ENCODE measurements around the gene SRSF11.
A peak's percentile ranks its signal among the peaks of the same experiment; 100 is the strongest.

SRSF11 gene

DNA sequence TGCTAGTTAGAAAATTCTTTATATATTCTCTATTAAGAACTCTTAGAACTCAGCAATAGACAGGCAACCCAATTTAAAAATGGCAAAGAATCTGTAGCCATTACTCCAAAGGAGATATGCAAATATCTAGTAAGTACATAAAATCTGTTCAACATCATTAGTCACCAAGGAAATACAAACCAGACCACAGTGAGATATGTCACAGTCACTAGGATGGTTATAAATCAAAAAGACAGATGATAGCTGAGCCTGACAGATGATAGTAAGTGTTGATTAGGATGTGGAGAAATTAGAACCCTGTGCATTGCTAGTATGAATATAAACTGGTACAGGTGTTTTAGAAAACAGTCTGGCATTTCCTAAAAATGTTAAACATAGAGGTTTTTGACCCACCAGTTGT lies 26.6 kb downstream of the SRSF11 start:
- no peak overlapping the region for H3K27ac Mint-ChIP-seq
- DNase-seq: no peak
- H3K4me3 Mint-ChIP-seq: no peak overlapping the region
- TF ChIP-seq, protein P1, sequence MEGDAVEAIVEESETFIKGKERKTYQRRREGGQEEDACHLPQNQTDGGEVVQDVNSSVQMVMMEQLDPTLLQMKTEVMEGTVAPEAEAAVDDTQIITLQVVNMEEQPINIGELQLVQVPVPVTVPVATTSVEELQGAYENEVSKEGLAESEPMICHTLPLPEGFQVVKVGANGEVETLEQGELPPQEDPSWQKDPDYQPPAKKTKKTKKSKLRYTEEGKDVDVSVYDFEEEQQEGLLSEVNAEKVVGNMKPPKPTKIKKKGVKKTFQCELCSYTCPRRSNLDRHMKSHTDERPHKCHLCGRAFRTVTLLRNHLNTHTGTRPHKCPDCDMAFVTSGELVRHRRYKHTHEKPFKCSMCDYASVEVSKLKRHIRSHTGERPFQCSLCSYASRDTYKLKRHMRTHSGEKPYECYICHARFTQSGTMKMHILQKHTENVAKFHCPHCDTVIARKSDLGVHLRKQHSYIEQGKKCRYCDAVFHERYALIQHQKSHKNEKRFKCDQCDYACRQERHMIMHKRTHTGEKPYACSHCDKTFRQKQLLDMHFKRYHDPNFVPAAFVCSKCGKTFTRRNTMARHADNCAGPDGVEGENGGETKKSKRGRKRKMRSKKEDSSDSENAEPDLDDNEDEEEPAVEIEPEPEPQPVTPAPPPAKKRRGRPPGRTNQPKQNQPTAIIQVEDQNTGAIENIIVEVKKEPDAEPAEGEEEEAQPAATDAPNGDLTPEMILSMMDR (IDR thresholded peaks at IDR 0.05): no peak
- H3K9me3 Mint-ChIP-seq: no peaks in the 10 kb centered on the region
- H3K27me3 Mint-ChIP-seq (ENCODE audit: low read depth, poor library complexity): no peaks in the 10 kb centered on the region
- H3K4me1 Mint-ChIP-seq: no peaks in the 10 kb centered on the region
- H3K36me3 Mint-ChIP-seq (ENCODE audit: low read depth): peaks cover 70% of the 10 kb centered on the region

DNA sequence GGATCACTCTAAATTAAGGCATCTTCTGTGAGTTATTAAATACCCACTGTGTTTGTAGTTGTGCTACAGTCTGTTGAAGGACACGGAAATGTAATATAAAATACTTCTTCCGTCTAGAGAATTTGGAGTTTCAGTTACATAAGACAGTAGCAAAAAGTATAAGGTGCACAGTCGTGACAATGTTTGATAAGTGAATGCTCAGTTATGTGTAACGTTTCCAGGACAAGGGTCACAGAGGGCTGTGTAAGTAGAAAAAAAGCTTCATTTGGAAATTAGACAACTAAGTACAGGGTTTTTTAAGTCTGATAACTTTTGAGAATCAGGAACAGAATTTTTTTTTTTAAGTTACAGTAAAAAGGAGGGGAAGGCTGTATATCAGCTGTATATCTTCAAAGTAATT lies 27.5 kb downstream of the SRSF11 start:
- TF ChIP-seq, protein P1 (IDR thresholded peaks at IDR 0.05): no peak
- Mint-ChIP-seq H3K4me1 (no peaks in the 10 kb centered on the region), H3K9me3 (no peaks in the 10 kb centered on the region), H3K36me3 (ENCODE audit: low read depth) (peaks cover 66% of the 10 kb centered on the region), H3K27ac (peak overlapping the region; percentile 4), H3K27me3 (ENCODE audit: low read depth, poor library complexity) (no peaks in the 10 kb centered on the region), H3K4me3 (no peak overlapping the region)
- no peak for DNase-seq

DNA sequence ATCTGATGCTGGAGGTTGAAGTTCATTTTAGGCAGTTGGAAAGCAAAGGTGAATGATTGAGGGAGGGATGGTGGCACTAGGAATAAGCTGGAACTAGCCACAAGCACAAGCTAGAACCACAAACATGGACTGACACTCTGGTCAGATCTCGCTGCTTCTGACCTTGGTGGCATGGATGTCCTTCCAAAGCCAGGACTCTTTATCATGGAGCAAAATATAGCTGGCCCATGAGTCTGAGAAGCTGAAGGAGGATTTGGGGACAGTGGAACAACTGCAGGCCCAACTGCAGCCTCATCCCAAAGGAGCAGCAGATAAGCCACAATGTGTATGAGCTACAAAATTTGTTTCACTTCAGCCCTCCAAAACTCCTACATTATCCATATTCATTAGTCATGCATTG lies 35.5 kb downstream of the SRSF11 start:
- H3K4me3 Mint-ChIP-seq: no peak overlapping the region
- DNase-seq: no peak
- no peaks in the 10 kb centered on the region for H3K27me3 Mint-ChIP-seq (ENCODE audit: low read depth, poor library complexity)
- H3K9me3 Mint-ChIP-seq: peaks cover 4% of the 10 kb centered on the region
- TF ChIP-seq, protein P1 (IDR thresholded peaks at IDR 0.05): no peak
- no peak overlapping the region for H3K27ac Mint-ChIP-seq
- H3K4me1 Mint-ChIP-seq: no peaks in the 10 kb centered on the region
- H3K36me3 Mint-ChIP-seq (ENCODE audit: low read depth): peaks cover 15% of the 10 kb centered on the region

DNA sequence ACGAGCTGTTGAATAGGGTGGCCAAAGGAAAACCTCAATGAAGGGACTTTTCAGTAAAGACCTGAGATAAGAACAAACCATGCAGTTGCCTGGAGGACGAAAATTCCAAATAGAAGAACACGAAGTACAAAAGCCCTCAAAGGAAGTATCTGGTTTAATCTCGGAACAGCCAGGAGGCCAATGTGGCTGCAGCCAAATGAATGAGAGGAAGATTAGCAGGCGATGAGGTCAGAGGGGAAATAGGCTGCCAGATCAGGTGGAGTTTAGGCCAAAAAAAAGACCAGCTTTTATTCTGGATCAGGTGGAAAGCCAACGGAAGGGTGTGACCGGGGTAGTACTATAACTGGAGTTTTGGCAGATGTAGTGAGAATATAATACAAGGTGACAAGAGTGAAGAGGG lies 43.7 kb downstream of the SRSF11 start:
- peaks cover 2% of the 10 kb centered on the region for H3K27me3 Mint-ChIP-seq (ENCODE audit: low read depth, poor library complexity)
- TF ChIP-seq, protein P1 (IDR thresholded peaks at IDR 0.05): no peak
- DNase-seq: no peak
- peak overlapping the region; percentile 21 for H3K27ac Mint-ChIP-seq
- H3K4me3 Mint-ChIP-seq: no peak overlapping the region
- H3K36me3 Mint-ChIP-seq (ENCODE audit: low read depth): peaks cover 47% of the 10 kb centered on the region
- H3K9me3 Mint-ChIP-seq: no peaks in the 10 kb centered on the region
- H3K4me1 Mint-ChIP-seq: no peaks in the 10 kb centered on the region

DNA sequence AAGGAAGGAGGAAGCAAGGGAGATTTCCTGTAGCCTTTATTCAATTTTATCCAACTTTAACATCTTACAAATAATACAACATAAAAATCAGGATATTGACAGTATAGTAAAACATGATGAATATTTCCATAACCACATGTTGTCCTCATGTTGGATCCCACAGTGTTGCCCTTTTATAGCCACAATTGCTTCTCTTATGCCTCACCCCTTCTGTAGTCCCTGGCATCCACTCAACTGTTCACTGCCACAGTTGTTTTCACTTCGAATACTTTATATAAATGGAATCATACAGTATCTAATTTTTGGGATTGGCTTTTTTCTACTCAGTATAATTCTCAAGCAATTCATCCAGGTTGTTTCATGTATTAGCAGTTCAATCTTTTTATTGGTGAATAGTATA lies 44.8 kb downstream of the SRSF11 start:
- Mint-ChIP-seq H3K27ac (no peak overlapping the region), H3K9me3 (no peaks in the 10 kb centered on the region)

DNA sequence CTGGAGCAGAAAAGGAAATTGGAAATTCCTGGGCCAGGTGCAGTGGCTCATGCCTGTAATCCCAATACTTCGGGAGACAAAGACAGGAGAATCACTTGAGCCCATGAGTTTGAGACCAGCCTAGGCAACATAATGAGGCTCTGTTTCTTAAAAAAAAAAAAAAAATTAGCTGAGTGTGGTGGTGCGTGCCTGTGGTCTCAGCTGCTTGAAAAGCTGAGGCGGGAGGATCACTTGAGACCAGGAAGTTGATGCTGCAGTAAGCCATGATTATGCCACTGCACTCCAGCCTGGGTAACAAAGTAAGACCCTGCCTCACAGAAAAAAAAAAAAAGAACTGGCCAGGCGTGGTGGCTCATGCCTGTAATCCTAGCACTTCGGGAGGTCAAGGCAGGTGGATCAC lies 56.7 kb downstream of the SRSF11 start:
- Mint-ChIP-seq H3K4me3 (no peak overlapping the region), H3K9me3 (no peaks in the 10 kb centered on the region), H3K36me3 (ENCODE audit: low read depth) (peaks cover 50% of the 10 kb centered on the region), H3K27ac (no peak overlapping the region), H3K4me1 (no peaks in the 10 kb centered on the region), H3K27me3 (ENCODE audit: low read depth, poor library complexity) (no peaks in the 10 kb centered on the region)
- no peak for DNase-seq
- TF ChIP-seq, protein P1 (IDR thresholded peaks at IDR 0.05): no peak

More for the DNA sequence above, 44.8 kb downstream of the SRSF11 start:
- Mint-ChIP-seq H3K4me1 (no peaks in the 10 kb centered on the region), H3K36me3 (ENCODE audit: low read depth) (peaks cover 47% of the 10 kb centered on the region), H3K27me3 (ENCODE audit: low read depth, poor library complexity) (peaks cover 2% of the 10 kb centered on the region), H3K4me3 (no peak overlapping the region)
- DNase-seq: no peak
- TF ChIP-seq, protein P1 (IDR thresholded peaks at IDR 0.05): no peak

All from nephron progenitor cell (in vitro differentiated cells).